ENCODE results near the gene RPA3. TPM values are rescaled to one million over a fixed set of nuclear protein-coding genes. Genes with fewer than 3 reads are reported as not detected.

RPA3 gene
- total and polyA plus RNA-seq, 9 of the 15 experiments (the other 6 are each of a cell fraction or from before 2014, with no cell fraction given): 68.5 to 265 (median 125) TPM

- TF ChIP-seq RBFOX2 (IDR thresholded peaks at IDR 0.05; ENCODE audit: low read depth, low read length): no peak
- TF ChIP-seq SOX6 (IDR thresholded peaks at IDR 0.05): peak; percentile 9; the same call in 1 of the 2 replicates
- no peak for TF ChIP-seq C11orf30 (IDR thresholded peaks at IDR 0.05; ENCODE audit: low read depth)
Observed at GRCh38 chr7:7642081-7642480, 76.3 kb downstream of the RPA3 start (continued).

- POLR2A ChIA-PET: interaction anchor here (0.6 to 1.6 kb wide), 12 partner anchors 8 to 620 kb away, joined by 3 to 6 read pairs (median 4); partner anchors contain the start of gene GLCCI1
- Histone ChIP-seq H3K79me2 (ENCODE audit: control insufficient read depth, insufficient read depth, low read length) (peaks cover 48% of the 10 kb centered on the region), H3K27me3 (ENCODE audit: control insufficient read depth in 2 of 2, insufficient read depth in 2 of 2, low read length in 2 of 2) (no peaks in the 10 kb centered on the region), H3K4me2 (ENCODE audit: insufficient read depth, low read length) (peak overlapping the region; percentile 92), H3K4me1 (replicated peaks in 1 of 2; ENCODE audit: control insufficient read depth in 2 of 2, insufficient read depth in 2 of 2, low read length in 2 of 2) (peaks cover 0 to 3% of the 10 kb centered on the region in 2 experiments; a peak in 1 of 5 replicates), H3K9me1 (ENCODE audit: control insufficient read depth, insufficient read depth, low read length) (no peaks in the 10 kb centered on the region), H3K27ac (ENCODE audit: extremely low read depth, low read depth, low read length) (peak overlapping the region; percentile 87), H3K36me3 (ENCODE audit: control insufficient read depth, insufficient read depth, low read length) (peaks cover 21% of the 10 kb centered on the region; the same call in 2 of the 3 replicates), H4K20me1 (replicated peaks; ENCODE audit: control insufficient read depth, insufficient read depth, low read length) (no peaks in the 10 kb centered on the region), H3K9me3 (replicated peaks; ENCODE audit: control insufficient read depth, insufficient read depth, low read depth, low read length) (0 out of 2 replicates have a peak, but pooled peaks cover 2% of the 10 kb centered on the region), H3K9ac (ENCODE audit: insufficient read depth in 1 of 2, low read depth in 2 of 2, low read length in 2 of 2) (peak overlapping the region; percentile 82 to 93), H2AFZ (ENCODE audit: low read depth, low read length) (peak overlapping the region; percentile 98), H3K4me3 (peak overlapping the region; percentile 62)
- intact Hi-C loops (cut with micrococcal nuclease): loop anchor here (2.0 kb wide), 2 partner anchors 74 to 656 kb away; partner anchors contain the start of gene MIOS
- in situ Hi-C loops (cut with MboI): no loop called here
- BruUV-seq (replicated peaks): TSS peak; percentile 73
- ATAC-seq (peak; percentile 29), FAIRE-seq (peak; percentile 77), DNase-seq (ENCODE audit: extremely low read depth in 1 of 4, low spot score in 3 of 4) (peak in 2 of 4 experiments; percentile 14 to 45)
- CTCF ChIA-PET (ENCODE audit: low intra/inter-chr PET ratio): no interaction called here
- 2% methylated on average over 22 of the region's 22 CpGs for WGBS (ENCODE audit: insufficient coverage, low coverage, missing lambda C conversion rate)
- TF ChIP-seq MED1 (CRISPR knock-in tag; IDR thresholded peaks at IDR 0.05; ENCODE audit: borderline replicate concordance): no peak
- TF ChIP-seq ZFP91 (CRISPR knock-in tag; IDR thresholded peaks at IDR 0.05): no peak
- TF ChIP-seq NR2F6 (CRISPR knock-in tag; IDR thresholded peaks at IDR 0.05): no peak
- TF ChIP-seq TEAD1 (CRISPR knock-in tag; IDR thresholded peaks at IDR 0.05): 0 out of 4 replicates have a peak, but pooled peaks of 1 of the 2 experiments have one; percentile 3
- TF ChIP-seq DNMT1 (IDR thresholded peaks at IDR 0.05): no peak
- no peak for TF ChIP-seq ILF3 (IDR thresholded peaks at IDR 0.05; ENCODE audit: borderline replicate concordance)
- no peak for TF ChIP-seq KLF6 (CRISPR knock-in tag; IDR thresholded peaks at IDR 0.05; ENCODE audit: borderline replicate concordance)
- no peak for TF ChIP-seq CAMTA2 (CRISPR knock-in tag; conservative IDR thresholded peaks at IDR 0.05)
- no peak for TF ChIP-seq ZNF583 (CRISPR knock-in tag; IDR thresholded peaks at IDR 0.05)
- TF ChIP-seq BCOR (IDR thresholded peaks at IDR 0.05): no peak
- TF ChIP-seq MEIS2 (IDR thresholded peaks at IDR 0.05; ENCODE audit: partially characterized antibody): no peak
- no peak for TF ChIP-seq XRCC4 (IDR thresholded peaks at IDR 0.05; ENCODE audit: extremely low read depth, insufficient read depth, insufficient read length)
- TF ChIP-seq HLTF (IDR thresholded peaks at IDR 0.05): 0 out of 2 replicates have a peak, but pooled peaks have one; percentile 5
- no peak for TF ChIP-seq ATF6 (CRISPR knock-in tag; IDR thresholded peaks at IDR 0.05)
- no peak for TF ChIP-seq ARID1B (IDR thresholded peaks at IDR 0.05)
- TF ChIP-seq MCM7 (IDR thresholded peaks at IDR 0.05): no peak
Observed at GRCh38 chr7:7641129-7641663, 77.2 kb downstream of the RPA3 start.
